ENCODE measurements around the gene PCTP.

Gene PCTP

GRCh38 chr17:55751720-55752250 is 934 bp downstream of the PCTP start:
- DNase-seq (ENCODE audit: low read depth, low spot score), result no peak

- no peak for DNase-seq (ENCODE audit: low read depth, low spot score)
These were observed 5.8 kb downstream of the PCTP start for GRCh38 chr17:55756689-55757088.

GRCh38 chr17:55757659-55758058 is 6.8 kb downstream of the PCTP start:
- no peak for DNase-seq (ENCODE audit: low read depth, low spot score)

- no peak for DNase-seq (ENCODE audit: low read depth, low spot score)
These were observed 7.3 kb downstream of the PCTP start for GRCh38 chr17:55758171-55758570.

- DNase-seq (ENCODE audit: low read depth, low spot score), result no peak
These were observed 9.9 kb downstream of the PCTP start for GRCh38 chr17:55760643-55761355.

GRCh38 chr17:55762086-55762858 is 11.4 kb downstream of the PCTP start:
- no peak for DNase-seq (ENCODE audit: low read depth, low spot score)

GRCh38 chr17:55763856-55764255 is 13.0 kb downstream of the PCTP start:
- DNase-seq (ENCODE audit: low read depth, low spot score), result no peak

GRCh38 chr17:55764610-55765009 is 13.8 kb downstream of the PCTP start:
- no peak for DNase-seq (ENCODE audit: low read depth, low spot score)

- no peak for DNase-seq (ENCODE audit: low read depth, low spot score)
These were observed 14.6 kb downstream of the PCTP start for GRCh38 chr17:55765472-55765871.

- DNase-seq (ENCODE audit: low read depth, low spot score), result no peak
These were observed 18.2 kb downstream of the PCTP start for GRCh38 chr17:55768936-55769624.

GRCh38 chr17:55769625-55770000 is 18.8 kb downstream of the PCTP start:
- DNase-seq (ENCODE audit: low read depth, low spot score), result no peak

- no peak for DNase-seq (ENCODE audit: low read depth, low spot score)
These were observed 19.5 kb downstream of the PCTP start for GRCh38 chr17:55770196-55770870.

GRCh38 chr17:55772086-55772485 is 21.2 kb downstream of the PCTP start:
- no peak for DNase-seq (ENCODE audit: low read depth, low spot score)

GRCh38 chr17:55773671-55774070 is 22.8 kb downstream of the PCTP start:
- DNase-seq (ENCODE audit: low read depth, low spot score), result no peak

GRCh38 chr17:55774846-55775271 is 24.0 kb downstream of the PCTP start:
- no peak for DNase-seq (ENCODE audit: low read depth, low spot score)

- DNase-seq (ENCODE audit: low read depth, low spot score), result no peak
These were observed 25.4 kb downstream of the PCTP start for GRCh38 chr17:55776271-55776670.

- no peak for DNase-seq (ENCODE audit: low read depth, low spot score)
These were observed 26.7 kb downstream of the PCTP start for GRCh38 chr17:55777471-55777971.

- DNase-seq (ENCODE audit: low read depth, low spot score), result no peak
These were observed 27.7 kb downstream of the PCTP start for GRCh38 chr17:55778389-55779118.

GRCh38 chr17:55783684-55784245 is 32.9 kb downstream of the PCTP start:
- no peak for DNase-seq (ENCODE audit: low read depth, low spot score)

- DNase-seq (ENCODE audit: low read depth, low spot score), result no peak
These were observed 33.8 kb downstream of the PCTP start for GRCh38 chr17:55784666-55785065.

- no peak for DNase-seq (ENCODE audit: low read depth, low spot score)
These were observed 34.3 kb downstream of the PCTP start for GRCh38 chr17:55785181-55785580.
